ENCODE measurements around the gene CFAP74. TPM values are rescaled to one million over a fixed set of nuclear protein-coding genes. Genes with fewer than 3 reads are reported as not detected.
A peak's percentile ranks its signal among the peaks of the same experiment; 100 is the strongest.

Gene CFAP74
- total and polyA plus RNA-seq, 2 of the 13 experiments (the other 11 are each of a cell fraction or from before 2014, with no cell fraction given) = 0.27 to 0.62 TPM

DNA sequence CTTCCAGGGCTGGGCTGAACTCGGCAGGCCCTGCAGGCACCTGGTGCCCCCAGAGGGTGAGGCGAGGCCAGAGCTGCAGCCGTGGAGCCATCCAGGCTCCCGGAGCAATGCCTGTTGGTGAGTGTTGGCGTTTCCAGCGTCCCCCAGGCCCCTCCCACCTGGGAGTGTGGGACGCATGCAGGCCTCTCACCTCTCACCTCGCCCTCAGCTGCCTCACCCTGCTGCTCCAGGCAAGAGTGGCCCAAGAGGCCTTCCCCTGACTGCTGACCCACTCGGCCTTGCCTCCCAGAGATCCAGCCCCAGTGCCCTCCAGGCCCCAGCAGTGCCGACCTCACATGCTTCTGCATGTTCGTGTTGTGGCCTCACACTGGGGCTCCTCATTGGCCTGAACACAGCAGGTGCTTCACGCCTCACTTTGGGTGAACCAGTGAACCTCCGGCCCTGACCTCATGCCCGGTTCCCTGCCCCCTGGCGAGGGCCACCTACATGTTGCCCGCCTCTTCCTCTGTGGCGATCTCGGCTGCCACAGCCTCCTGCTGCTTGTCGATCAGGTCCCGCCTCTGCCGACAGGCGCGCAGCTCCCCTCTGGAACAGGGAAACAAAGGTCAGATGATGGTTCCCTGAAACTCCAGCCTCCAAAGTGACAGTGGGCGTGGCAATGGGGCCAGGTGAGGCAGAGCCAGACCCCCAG lies 17.0 kb downstream of the CFAP74 start (continued):
- TF ChIP-seq ZNF782 (CRISPR knock-in tag; IDR thresholded peaks at IDR 0.05; ENCODE audit: borderline replicate concordance) = no peak
- no peak for TF ChIP-seq HOXA9 (CRISPR knock-in tag; IDR thresholded peaks at IDR 0.05; ENCODE audit: borderline replicate concordance)
- TF ChIP-seq SP2 (CRISPR knock-in tag; IDR thresholded peaks at IDR 0.05) = 0 out of 2 replicates have a peak, but pooled peaks have one; percentile 20
- TF ChIP-seq, protein P1, sequence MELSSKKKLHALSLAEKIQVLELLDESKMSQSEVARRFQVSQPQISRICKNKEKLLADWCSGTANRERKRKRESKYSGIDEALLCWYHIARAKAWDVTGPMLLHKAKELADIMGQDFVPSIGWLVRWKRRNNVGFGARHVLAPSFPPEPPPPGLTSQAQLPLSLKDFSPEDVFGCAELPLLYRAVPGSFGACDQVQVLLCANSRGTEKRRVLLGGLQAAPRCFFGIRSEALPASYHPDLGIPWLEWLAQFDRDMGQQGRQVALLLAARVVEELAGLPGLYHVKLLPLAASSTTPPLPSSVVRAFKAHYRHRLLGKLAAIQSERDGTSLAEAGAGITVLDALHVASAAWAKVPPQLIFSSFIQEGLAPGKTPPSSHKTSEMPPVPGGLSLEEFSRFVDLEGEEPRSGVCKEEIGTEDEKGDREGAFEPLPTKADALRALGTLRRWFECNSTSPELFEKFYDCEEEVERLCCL (CRISPR knock-in tag; IDR thresholded peaks at IDR 0.05; ENCODE audit: borderline replicate concordance) = no peak
- TF ChIP-seq PAWR (CRISPR knock-in tag; IDR thresholded peaks at IDR 0.05; ENCODE audit: borderline replicate concordance) = no peak
- TF ChIP-seq RELA (CRISPR knock-in tag; IDR thresholded peaks at IDR 0.05) = no peak
- TF ChIP-seq, protein P2, sequence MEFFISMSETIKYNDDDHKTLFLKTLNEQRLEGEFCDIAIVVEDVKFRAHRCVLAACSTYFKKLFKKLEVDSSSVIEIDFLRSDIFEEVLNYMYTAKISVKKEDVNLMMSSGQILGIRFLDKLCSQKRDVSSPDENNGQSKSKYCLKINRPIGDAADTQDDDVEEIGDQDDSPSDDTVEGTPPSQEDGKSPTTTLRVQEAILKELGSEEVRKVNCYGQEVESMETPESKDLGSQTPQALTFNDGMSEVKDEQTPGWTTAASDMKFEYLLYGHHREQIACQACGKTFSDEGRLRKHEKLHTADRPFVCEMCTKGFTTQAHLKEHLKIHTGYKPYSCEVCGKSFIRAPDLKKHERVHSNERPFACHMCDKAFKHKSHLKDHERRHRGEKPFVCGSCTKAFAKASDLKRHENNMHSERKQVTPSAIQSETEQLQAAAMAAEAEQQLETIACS (CRISPR knock-in tag; IDR thresholded peaks at IDR 0.05) = no peak
- no peak for TF ChIP-seq ZNF331 (CRISPR knock-in tag; IDR thresholded peaks at IDR 0.05)
- TF ChIP-seq, protein P3, sequence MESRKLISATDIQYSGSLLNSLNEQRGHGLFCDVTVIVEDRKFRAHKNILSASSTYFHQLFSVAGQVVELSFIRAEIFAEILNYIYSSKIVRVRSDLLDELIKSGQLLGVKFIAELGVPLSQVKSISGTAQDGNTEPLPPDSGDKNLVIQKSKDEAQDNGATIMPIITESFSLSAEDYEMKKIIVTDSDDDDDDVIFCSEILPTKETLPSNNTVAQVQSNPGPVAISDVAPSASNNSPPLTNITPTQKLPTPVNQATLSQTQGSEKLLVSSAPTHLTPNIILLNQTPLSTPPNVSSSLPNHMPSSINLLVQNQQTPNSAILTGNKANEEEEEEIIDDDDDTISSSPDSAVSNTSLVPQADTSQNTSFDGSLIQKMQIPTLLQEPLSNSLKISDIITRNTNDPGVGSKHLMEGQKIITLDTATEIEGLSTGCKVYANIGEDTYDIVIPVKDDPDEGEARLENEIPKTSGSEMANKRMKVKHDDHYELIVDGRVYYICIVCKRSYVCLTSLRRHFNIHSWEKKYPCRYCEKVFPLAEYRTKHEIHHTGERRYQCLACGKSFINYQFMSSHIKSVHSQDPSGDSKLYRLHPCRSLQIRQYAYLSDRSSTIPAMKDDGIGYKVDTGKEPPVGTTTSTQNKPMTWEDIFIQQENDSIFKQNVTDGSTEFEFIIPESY (CRISPR knock-in tag; IDR thresholded peaks at IDR 0.05) = no peak
- TF ChIP-seq, protein P4, sequence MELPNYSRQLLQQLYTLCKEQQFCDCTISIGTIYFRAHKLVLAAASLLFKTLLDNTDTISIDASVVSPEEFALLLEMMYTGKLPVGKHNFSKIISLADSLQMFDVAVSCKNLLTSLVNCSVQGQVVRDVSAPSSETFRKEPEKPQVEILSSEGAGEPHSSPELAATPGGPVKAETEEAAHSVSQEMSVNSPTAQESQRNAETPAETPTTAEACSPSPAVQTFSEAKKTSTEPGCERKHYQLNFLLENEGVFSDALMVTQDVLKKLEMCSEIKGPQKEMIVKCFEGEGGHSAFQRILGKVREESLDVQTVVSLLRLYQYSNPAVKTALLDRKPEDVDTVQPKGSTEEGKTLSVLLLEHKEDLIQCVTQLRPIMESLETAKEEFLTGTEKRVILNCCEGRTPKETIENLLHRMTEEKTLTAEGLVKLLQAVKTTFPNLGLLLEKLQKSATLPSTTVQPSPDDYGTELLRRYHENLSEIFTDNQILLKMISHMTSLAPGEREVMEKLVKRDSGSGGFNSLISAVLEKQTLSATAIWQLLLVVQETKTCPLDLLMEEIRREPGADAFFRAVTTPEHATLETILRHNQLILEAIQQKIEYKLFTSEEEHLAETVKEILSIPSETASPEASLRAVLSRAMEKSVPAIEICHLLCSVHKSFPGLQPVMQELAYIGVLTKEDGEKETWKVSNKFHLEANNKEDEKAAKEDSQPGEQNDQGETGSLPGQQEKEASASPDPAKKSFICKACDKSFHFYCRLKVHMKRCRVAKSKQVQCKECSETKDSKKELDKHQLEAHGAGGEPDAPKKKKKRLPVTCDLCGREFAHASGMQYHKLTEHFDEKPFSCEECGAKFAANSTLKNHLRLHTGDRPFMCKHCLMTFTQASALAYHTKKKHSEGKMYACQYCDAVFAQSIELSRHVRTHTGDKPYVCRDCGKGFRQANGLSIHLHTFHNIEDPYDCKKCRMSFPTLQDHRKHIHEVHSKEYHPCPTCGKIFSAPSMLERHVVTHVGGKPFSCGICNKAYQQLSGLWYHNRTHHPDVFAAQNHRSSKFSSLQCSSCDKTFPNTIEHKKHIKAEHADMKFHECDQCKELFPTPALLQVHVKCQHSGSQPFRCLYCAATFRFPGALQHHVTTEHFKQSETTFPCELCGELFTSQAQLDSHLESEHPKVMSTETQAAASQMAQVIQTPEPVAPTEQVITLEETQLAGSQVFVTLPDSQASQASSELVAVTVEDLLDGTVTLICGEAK (IDR thresholded peaks at IDR 0.05) = no peak
- TF ChIP-seq, protein P4 (CRISPR knock-in tag; IDR thresholded peaks at IDR 0.05) = 0 out of 2 replicates have a peak, but pooled peaks have one; percentile 22
- no peak for TF ChIP-seq ZFP41 (CRISPR knock-in tag; IDR thresholded peaks at IDR 0.05; ENCODE audit: borderline replicate concordance)
- TF ChIP-seq ZBTB8A (CRISPR knock-in tag; IDR thresholded peaks at IDR 0.05; ENCODE audit: borderline replicate concordance, low read depth) = no peak

All from HepG2 (cell line).